IMR-90 (cell line): ENCODE measurements around the gene STEAP3. TPM values are rescaled to one million over a fixed set of nuclear protein-coding genes. Genes with fewer than 3 reads are reported as not detected.

ENCODE experiments used
- ATAC-seq: fragments of 200-7000 bp; cut with Tn5 transposase; 2 replicates; pipeline ENCODE4 v1.9.1; 2020; ENCODE audit warnings: low read depth, mild to moderate bottlenecking, moderate library complexity
- BruUV-seq: library from RNA; stranded (reverse); fragments of 400-500 nt; replicated peaks from 2 replicates; lab custom pipeline; 2021; lab: Mats Ljungman, UMichigan
- CTCF ChIA-PET: fragments of 300-600 bp; formaldehyde crosslinking; extraction: SDS; loops from one replicate; lab custom pipeline; 2021; ENCODE audit warnings: antibody characterized with exemption; lab: Yijun Ruan, JAX
- POLR2A ChIA-PET: fragments of 300-600 bp; sonication (Branson Sonifier 250); formaldehyde crosslinking; loops from one replicate; lab custom pipeline; 2022; ENCODE audit warnings: antibody characterized with exemption; ENCODE audit not compliant: unreplicated experiment; lab: Charles Lee
- DNase-seq: peaks from one replicate; pipeline ENCODE4 v3.0.0; 2013
- H2AFZ ChIP-seq: replicated peaks from 2 replicates; pipeline ENCODE3; 2013; ENCODE audit warnings: low read length, mild to moderate bottlenecking; ENCODE audit not compliant: poor library complexity
- H2AK5ac ChIP-seq: 2 replicates; pipeline ENCODE4 v1.6.1; 2013; ENCODE audit warnings: low read depth, low read length, inconsistent platforms
- H2AK9ac ChIP-seq: replicated peaks from 2 replicates; pipeline ENCODE3; 2013; ENCODE audit warnings: mild to moderate bottlenecking, low read depth, low read length, moderate library complexity; ENCODE audit not compliant: poor library complexity
- H2BK120ac ChIP-seq: 2 replicates; pipeline ENCODE4 v1.6.1; 2013; ENCODE audit warnings: low read depth, low read length, inconsistent platforms
- H2BK15ac ChIP-seq: 3 replicates; pipeline ENCODE4 v1.6.1; 2013; ENCODE audit warnings: low read depth, low read length, inconsistent platforms
- H2BK20ac ChIP-seq: 2 replicates; pipeline ENCODE4 v1.6.1; 2013; ENCODE audit warnings: low read depth, mild to moderate bottlenecking, inconsistent platforms, low read length, moderate library complexity
- H2BK5ac ChIP-seq: 2 replicates; pipeline ENCODE4 v1.6.1; 2013; ENCODE audit warnings: mild to moderate bottlenecking, low read depth, low read length, inconsistent platforms; ENCODE audit not compliant: poor library complexity, severe bottlenecking
- H3K14ac ChIP-seq: replicated peaks from 2 replicates; pipeline ENCODE4 v1.6.1; 2013; ENCODE audit warnings: low read depth, low read length, inconsistent platforms
- H3K18ac ChIP-seq: 2 replicates; pipeline ENCODE4 v1.6.1; 2013; ENCODE audit warnings: low read depth, low read length, control low read depth
- H3K23ac ChIP-seq: 2 replicates; pipeline ENCODE4 v1.6.1; 2013; ENCODE audit warnings: low read depth, low read length, inconsistent platforms
- H3K27ac ChIP-seq: 2 replicates; pipeline ENCODE4 v1.5.1; 2013; ENCODE audit warnings: mild to moderate bottlenecking, control low read depth, low read length; ENCODE audit not compliant: insufficient read depth
- H3K27me3 ChIP-seq: 2 replicates; pipeline ENCODE4 v1.6.1; 2013; ENCODE audit warnings: low read length; ENCODE audit not compliant: control insufficient read depth, insufficient read depth
- H3K36me3 ChIP-seq: 2 replicates; pipeline ENCODE4 v1.6.1; 2013; ENCODE audit warnings: low read length, mixed read lengths; ENCODE audit not compliant: control insufficient read depth, insufficient read depth
- H3K4ac ChIP-seq: 2 replicates; pipeline ENCODE4 v1.6.1; 2013; ENCODE audit warnings: low read depth, low read length, inconsistent platforms
- H3K4me1 ChIP-seq: 2 replicates; pipeline ENCODE4 v1.6.1; 2013; ENCODE audit warnings: low read length, mixed read lengths; ENCODE audit not compliant: control insufficient read depth, insufficient read depth
- H3K4me2 ChIP-seq: 2 replicates; pipeline ENCODE4 v1.6.1; 2013; ENCODE audit warnings: low read depth, mild to moderate bottlenecking, control low read depth, low read length, moderate library complexity
- H3K4me3 ChIP-seq: 2 replicates; pipeline ENCODE4 v1.5.1; 2013; ENCODE audit warnings: low read depth, mild to moderate bottlenecking, control low read depth, low read length, moderate library complexity; ENCODE audit not compliant: insufficient read depth
- H3K56ac ChIP-seq: 2 replicates; pipeline ENCODE4 v1.6.1; 2013; ENCODE audit warnings: low read length, inconsistent platforms; ENCODE audit not compliant: insufficient read depth; ENCODE audit errors: extremely low read depth
- H3K79me1 ChIP-seq, 2 experiments: 2 replicates each; pipeline ENCODE4 v1.6.1; 2013; ENCODE audit warnings: low read length in 2 of 2, inconsistent platforms in 1 of 2, low read depth in 1 of 2
- H3K9ac ChIP-seq: 2 replicates; pipeline ENCODE4 v1.6.1; 2013; ENCODE audit warnings: low read depth, low read length, control low read depth
- H3K9me1 ChIP-seq: 2 replicates; pipeline ENCODE4 v1.6.1; 2013; ENCODE audit warnings: low read length, inconsistent platforms; ENCODE audit not compliant: insufficient read depth
- H3K9me3 ChIP-seq: 2 replicates; pipeline ENCODE4 v1.6.1; 2013; ENCODE audit warnings: low read length; ENCODE audit not compliant: control insufficient read depth, insufficient read depth
- H4K20me1 ChIP-seq: 2 replicates; pipeline ENCODE4 v1.6.1; 2013; ENCODE audit warnings: low read length, inconsistent platforms; ENCODE audit not compliant: insufficient read depth
- H4K5ac ChIP-seq: 2 replicates; pipeline ENCODE4 v1.6.1; 2013; ENCODE audit warnings: mild to moderate bottlenecking, low read depth, low read length, control low read depth
- H4K8ac ChIP-seq, 2 experiments: 2 replicates each; pipeline ENCODE4 v1.6.1; 2013; ENCODE audit warnings: low read depth in 2 of 2, low read length in 2 of 2, control low read depth in 1 of 2, inconsistent platforms in 1 of 2
- H4K91ac ChIP-seq: 2 replicates; pipeline ENCODE4 v1.6.1; 2013; ENCODE audit warnings: low read depth, low read length, inconsistent platforms; ENCODE audit not compliant: insufficient read depth
- BHLHE40 ChIP-seq: fragments of 150-350 bp; IDR thresholded peaks from 2 replicates; pipeline ENCODE4 v1.6.1; 2016; ENCODE audit warnings: mild to moderate bottlenecking, low read depth, low read length
- CEBPB ChIP-seq: IDR thresholded peaks from 2 replicates; pipeline ENCODE4 v1.6.1; 2012; ENCODE audit warnings: low read depth, low read length, improper control_type of control experiment
- CHD1 ChIP-seq: IDR thresholded peaks from 2 replicates; pipeline ENCODE4 v1.6.1; 2012; ENCODE audit warnings: low read depth, low read length, improper control_type of control experiment
- MAFK ChIP-seq: IDR thresholded peaks from 2 replicates; pipeline ENCODE4 v1.6.1; 2012; ENCODE audit warnings: low read depth, low read length, improper control_type of control experiment
- MAZ ChIP-seq: IDR thresholded peaks from 2 replicates; pipeline ENCODE4 v1.6.1; 2012; ENCODE audit warnings: low read depth, mild to moderate bottlenecking, low read length, improper control_type of control experiment, moderate library complexity, borderline replicate concordance
- MXI1 ChIP-seq: IDR thresholded peaks from 2 replicates; pipeline ENCODE4 v1.6.1; 2012; ENCODE audit warnings: low read depth, mild to moderate bottlenecking, low read length, moderate library complexity, borderline replicate concordance
- RFX5 ChIP-seq: IDR thresholded peaks from 2 replicates; pipeline ENCODE4 v1.8.0; 2012; ENCODE audit warnings: low read depth, mild to moderate bottlenecking, low read length, moderate library complexity
- WGBS, 2 experiments: methylation state at CpG; one replicate each; pipeline versions ENCODE4 v1.1.5 to v1.1.7; 2013; ENCODE audit warnings: missing lambda C conversion rate in 2 of 2; ENCODE audit not compliant: insufficient read length in 1 of 2; ENCODE audit errors: extremely low coverage in 2 of 2; 5-methylcytosine and 5-hydroxymethylcytosine counted together
- dilution Hi-C: fragments of 300-500 bp; cut with HindIII; formaldehyde crosslinking; loops from one replicate; pipeline ENCODE4 v1.14.3; 2018; ENCODE audit warnings: low sequenced_read_pairs; ENCODE audit not compliant: unreplicated experiment
- in situ Hi-C: fragments of 300-500 bp; cut with MboI; formaldehyde crosslinking; loops from 3 replicates; pipeline ENCODE4 v1.14.3; 2019; ENCODE audit warnings: low sequenced_read_pairs, inconsistent platforms, mixed read lengths
- intact Hi-C: fragments of 100-400 bp; cut with micrococcal nuclease; formaldehyde crosslinking; loops from 2 replicates; pipeline ENCODE4 v1.10.0; 2022
- polyA plus RNA-seq, 3 experiments: library from polyadenylated mRNA; depleted of rRNA; stranded (reverse); fragments of >200 nt; gene quantifications; 2 replicates each; pipeline ENCODE4 v1.2.3, GENCODE V29; 2012; ENCODE audit warnings: low replicate concordance in 1 of 3
- total RNA-seq: library from RNA; depleted of rRNA; stranded (reverse); fragments of >200 nt; gene quantifications from 2 replicates; pipeline ENCODE4 v1.2.3, GENCODE V29; 2012
- TF ChIP-seq, protein P1 (sequence below): conservative IDR thresholded peaks from 2 replicates; pipeline ENCODE4 v1.5.1; 2012; ENCODE audit warnings: mild to moderate bottlenecking, low read depth, low read length, improper control_type of control experiment

STEAP3 gene
- total and polyA plus RNA-seq, 2 of the 4 experiments (the other 2 are of a cell fraction) = 19.4 to 43.9 TPM

DNA sequence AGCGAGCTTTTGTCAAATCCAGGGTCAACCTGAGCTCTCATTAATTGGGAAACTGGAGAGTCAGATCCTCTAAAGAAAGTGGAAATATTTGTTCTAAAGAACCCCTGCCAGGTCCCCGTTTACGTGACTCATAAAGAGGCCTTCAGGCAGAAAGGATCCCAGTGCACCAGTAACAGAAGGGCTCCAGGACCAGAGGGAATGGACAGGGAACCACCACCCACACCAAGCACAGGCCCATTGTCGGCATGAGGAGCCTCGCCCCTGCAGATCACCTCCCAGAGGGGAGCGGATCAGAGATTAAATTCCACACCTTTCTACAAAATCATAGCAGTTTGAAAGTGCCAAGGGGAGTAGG, 48.7 kb upstream of the STEAP3 start:
- no peak for TF ChIP-seq BHLHE40
- TF ChIP-seq MAFK = no peak
- TF ChIP-seq CHD1 = no peak
- TF ChIP-seq MAZ = no peak
- no peak for TF ChIP-seq MXI1
- no peak for TF ChIP-seq CEBPB
- no peak for TF ChIP-seq RFX5
- TF ChIP-seq, protein P1, sequence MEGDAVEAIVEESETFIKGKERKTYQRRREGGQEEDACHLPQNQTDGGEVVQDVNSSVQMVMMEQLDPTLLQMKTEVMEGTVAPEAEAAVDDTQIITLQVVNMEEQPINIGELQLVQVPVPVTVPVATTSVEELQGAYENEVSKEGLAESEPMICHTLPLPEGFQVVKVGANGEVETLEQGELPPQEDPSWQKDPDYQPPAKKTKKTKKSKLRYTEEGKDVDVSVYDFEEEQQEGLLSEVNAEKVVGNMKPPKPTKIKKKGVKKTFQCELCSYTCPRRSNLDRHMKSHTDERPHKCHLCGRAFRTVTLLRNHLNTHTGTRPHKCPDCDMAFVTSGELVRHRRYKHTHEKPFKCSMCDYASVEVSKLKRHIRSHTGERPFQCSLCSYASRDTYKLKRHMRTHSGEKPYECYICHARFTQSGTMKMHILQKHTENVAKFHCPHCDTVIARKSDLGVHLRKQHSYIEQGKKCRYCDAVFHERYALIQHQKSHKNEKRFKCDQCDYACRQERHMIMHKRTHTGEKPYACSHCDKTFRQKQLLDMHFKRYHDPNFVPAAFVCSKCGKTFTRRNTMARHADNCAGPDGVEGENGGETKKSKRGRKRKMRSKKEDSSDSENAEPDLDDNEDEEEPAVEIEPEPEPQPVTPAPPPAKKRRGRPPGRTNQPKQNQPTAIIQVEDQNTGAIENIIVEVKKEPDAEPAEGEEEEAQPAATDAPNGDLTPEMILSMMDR = no peak
- Histone ChIP-seq H3K56ac (no peak overlapping the region), H3K9me3 (no peaks in the 10 kb centered on the region), H2BK5ac (no peak overlapping the region), H2BK120ac (no peak overlapping the region), H4K8ac (no peak overlapping the region), H3K4me3 (no peak overlapping the region), H2AFZ (no peak overlapping the region), H3K9me1 (no peaks in the 10 kb centered on the region), H3K4ac (no peak overlapping the region), H2AK9ac (no peak overlapping the region), H2BK20ac (no peak overlapping the region), H3K27ac (no peak overlapping the region), H3K4me1 (no peaks in the 10 kb centered on the region), H4K91ac (no peak overlapping the region), H3K9ac (no peak overlapping the region), H2BK15ac (no peak overlapping the region), H4K5ac (no peak overlapping the region), H3K18ac (no peak overlapping the region), H3K23ac (no peak overlapping the region), H4K20me1 (no peaks in the 10 kb centered on the region), H3K14ac (no peak overlapping the region), H2AK5ac (no peak overlapping the region), H3K36me3 (no peaks in the 10 kb centered on the region), H3K79me1 (no peaks in the 10 kb centered on the region), H3K27me3 (peaks cover 11% of the 10 kb centered on the region; the same call in 1 of the 2 replicates), H3K4me2 (no peak overlapping the region)
- in situ Hi-C loops (loop anchor here (25.0 kb wide), 1 partner anchor 87 kb away; no protein-coding TSS in a partner anchor), dilution Hi-C loops (no loop called here), intact Hi-C loops (no loop called here)
- ChIA-PET POLR2A (no interaction called here), CTCF (no interaction called here)
- ATAC-seq (no peak), DNase-seq (no peak)
- no TSS peak for BruUV-seq
- WGBS, 2 experiments = 100% methylated on average over 1 of the region's 6 CpGs; no CpG with 5 or more reads in 1 of the 2 experiments
